ENCODE measurements around the gene MAPT. TPM values are rescaled to one million over a fixed set of nuclear protein-coding genes. Genes with fewer than 3 reads are reported as not detected.

Gene MAPT
- total RNA-seq, 1 experiment from 2014 or later, result 3.1 TPM

- Histone ChIP-seq H3K27me3 (ENCODE audit: control insufficient read depth, insufficient read depth, low read length) (no peaks in the 10 kb centered on the region), H3K4me3 (ENCODE audit: insufficient read depth, low read depth, low read length) (no peak overlapping the region), H3K36me3 (replicated peaks; ENCODE audit: control insufficient read depth, insufficient read depth, low read length) (no peaks in the 10 kb centered on the region)
- peak; percentile 21 for DNase-seq
Measured at GRCh38 chr17:45873728-45874127, 20.6 kb upstream of the MAPT start.

- Histone ChIP-seq H3K4me3 (ENCODE audit: insufficient read depth, low read depth, low read length) (no peak overlapping the region), H3K27me3 (ENCODE audit: control insufficient read depth, insufficient read depth, low read length) (no peaks in the 10 kb centered on the region), H3K36me3 (replicated peaks; ENCODE audit: control insufficient read depth, insufficient read depth, low read length) (no peaks in the 10 kb centered on the region)
- DNase-seq, result no peak
Measured at GRCh38 chr17:45874151-45874550, 20.2 kb upstream of the MAPT start.

- DNase-seq, result no peak
- Histone ChIP-seq H3K4me3 (ENCODE audit: insufficient read depth, low read depth, low read length) (no peak overlapping the region), H3K36me3 (replicated peaks; ENCODE audit: control insufficient read depth, insufficient read depth, low read length) (no peaks in the 10 kb centered on the region), H3K27me3 (ENCODE audit: control insufficient read depth, insufficient read depth, low read length) (no peaks in the 10 kb centered on the region)
Measured at GRCh38 chr17:45876539-45876938, 17.8 kb upstream of the MAPT start.

GRCh38 chr17:45877467-45877866 is 16.9 kb upstream of the MAPT start:
- Histone ChIP-seq H3K27me3 (ENCODE audit: control insufficient read depth, insufficient read depth, low read length) (no peaks in the 10 kb centered on the region), H3K4me3 (ENCODE audit: insufficient read depth, low read depth, low read length) (no peak overlapping the region), H3K36me3 (replicated peaks; ENCODE audit: control insufficient read depth, insufficient read depth, low read length) (no peaks in the 10 kb centered on the region)
- DNase-seq, result no peak

GRCh38 chr17:45883063-45883462 is 11.3 kb upstream of the MAPT start:
- H3K27me3 ChIP-seq (ENCODE audit: control insufficient read depth, insufficient read depth, low read length), result no peaks in the 10 kb centered on the region
- no peak overlapping the region for H3K4me3 ChIP-seq (ENCODE audit: insufficient read depth, low read depth, low read length)
- no peak for DNase-seq
- H3K36me3 ChIP-seq (replicated peaks; ENCODE audit: control insufficient read depth, insufficient read depth, low read length), result no peaks in the 10 kb centered on the region

GRCh38 chr17:45886852-45887251 is 7.5 kb upstream of the MAPT start:
- Histone ChIP-seq H3K36me3 (replicated peaks; ENCODE audit: control insufficient read depth, insufficient read depth, low read length) (no peaks in the 10 kb centered on the region), H3K27me3 (ENCODE audit: control insufficient read depth, insufficient read depth, low read length) (0 out of 2 replicates have a peak, but pooled peaks cover 2% of the 10 kb centered on the region), H3K4me3 (ENCODE audit: insufficient read depth, low read depth, low read length) (no peak overlapping the region)
- no peak for DNase-seq

GRCh38 chr17:45888392-45888791 is 6.0 kb upstream of the MAPT start:
- Histone ChIP-seq H3K27me3 (ENCODE audit: control insufficient read depth, insufficient read depth, low read length) (peaks cover 8% of the 10 kb centered on the region), H3K36me3 (replicated peaks; ENCODE audit: control insufficient read depth, insufficient read depth, low read length) (no peaks in the 10 kb centered on the region), H3K4me3 (ENCODE audit: insufficient read depth, low read depth, low read length) (no peak overlapping the region)
- no peak for DNase-seq

- Histone ChIP-seq H3K36me3 (replicated peaks; ENCODE audit: control insufficient read depth, insufficient read depth, low read length) (no peaks in the 10 kb centered on the region), H3K4me3 (ENCODE audit: insufficient read depth, low read depth, low read length) (no peak overlapping the region), H3K27me3 (ENCODE audit: control insufficient read depth, insufficient read depth, low read length) (peaks cover 13% of the 10 kb centered on the region)
- DNase-seq, result peak; percentile 52
Measured at GRCh38 chr17:45889579-45889978, 4.8 kb upstream of the MAPT start.

- Histone ChIP-seq H3K27me3 (ENCODE audit: control insufficient read depth, insufficient read depth, low read length) (peaks cover 54% of the 10 kb centered on the region), H3K36me3 (replicated peaks; ENCODE audit: control insufficient read depth, insufficient read depth, low read length) (no peaks in the 10 kb centered on the region), H3K4me3 (ENCODE audit: insufficient read depth, low read depth, low read length) (peak overlapping the region; percentile 53)
- DNase-seq, result no peak
Measured at GRCh38 chr17:45893725-45894021, 681 bp upstream of the MAPT start.

- H3K36me3 ChIP-seq (replicated peaks; ENCODE audit: control insufficient read depth, insufficient read depth, low read length), result no peaks in the 10 kb centered on the region
- peak; percentile 75 for DNase-seq
- H3K4me3 ChIP-seq (ENCODE audit: insufficient read depth, low read depth, low read length), result peak overlapping the region; percentile 59; the same call in 1 of the 2 replicates
- peaks cover 69% of the 10 kb centered on the region for H3K27me3 ChIP-seq (ENCODE audit: control insufficient read depth, insufficient read depth, low read length)
Measured at GRCh38 chr17:45895304-45895968, 1.1 kb downstream of the MAPT start.

GRCh38 chr17:45895969-45896785 is 1.8 kb downstream of the MAPT start:
- peak; percentile 59 for DNase-seq
- Histone ChIP-seq H3K27me3 (ENCODE audit: control insufficient read depth, insufficient read depth, low read length) (peaks cover 72% of the 10 kb centered on the region), H3K4me3 (ENCODE audit: insufficient read depth, low read depth, low read length) (peak overlapping the region; percentile 59; the same call in 1 of the 2 replicates), H3K36me3 (replicated peaks; ENCODE audit: control insufficient read depth, insufficient read depth, low read length) (no peaks in the 10 kb centered on the region)

GRCh38 chr17:45896803-45897693 is 2.7 kb downstream of the MAPT start:
- Histone ChIP-seq H3K27me3 (ENCODE audit: control insufficient read depth, insufficient read depth, low read length) (peaks cover 72% of the 10 kb centered on the region), H3K36me3 (replicated peaks; ENCODE audit: control insufficient read depth, insufficient read depth, low read length) (no peaks in the 10 kb centered on the region), H3K4me3 (ENCODE audit: insufficient read depth, low read depth, low read length) (peak overlapping the region; percentile 40; the same call in 1 of the 2 replicates)
- DNase-seq, result peak; percentile 76

GRCh38 chr17:45900136-45900535 is 5.8 kb downstream of the MAPT start:
- no peak for DNase-seq
- peaks cover 55% of the 10 kb centered on the region for H3K27me3 ChIP-seq (ENCODE audit: control insufficient read depth, insufficient read depth, low read length)
- H3K36me3 ChIP-seq (replicated peaks; ENCODE audit: control insufficient read depth, insufficient read depth, low read length), result no peaks in the 10 kb centered on the region
- H3K4me3 ChIP-seq (ENCODE audit: insufficient read depth, low read depth, low read length), result no peak overlapping the region

- peaks cover 47% of the 10 kb centered on the region for H3K27me3 ChIP-seq (ENCODE audit: control insufficient read depth, insufficient read depth, low read length)
- DNase-seq, result no peak
- no peak overlapping the region for H3K4me3 ChIP-seq (ENCODE audit: insufficient read depth, low read depth, low read length)
- no peaks in the 10 kb centered on the region for H3K36me3 ChIP-seq (replicated peaks; ENCODE audit: control insufficient read depth, insufficient read depth, low read length)
Measured at GRCh38 chr17:45900723-45901415, 6.5 kb downstream of the MAPT start.

Data from H7 (cell line).